CD4-positive, alpha-beta T cell treated with Interferon alpha-2 for 1 hour (primary cell): Measurements from ENCODE around the gene PHACTR3.
A peak's percentile ranks its signal among the peaks of the same experiment; 100 is the strongest.
"Not testable (repeated sequence)": the region's sequence is repeated elsewhere in the genome, so short reads cannot be mapped to it uniquely, and the experiment has no call there.

Experiments
- DNase-seq, 2 donors: peaks; one replicate each; pipeline ENCODE4 v3.0.0-alpha.2; 2020 to 2022

The PHACTR3 gene

GRCh38 chr20:59596690-59597089 is 7.7 kb upstream of the PHACTR3 start:
- DNase-seq, result no peak

- DNase-seq, result no peak
Observed at GRCh38 chr20:59597240-59597639, 7.1 kb upstream of the PHACTR3 start.

DNA sequence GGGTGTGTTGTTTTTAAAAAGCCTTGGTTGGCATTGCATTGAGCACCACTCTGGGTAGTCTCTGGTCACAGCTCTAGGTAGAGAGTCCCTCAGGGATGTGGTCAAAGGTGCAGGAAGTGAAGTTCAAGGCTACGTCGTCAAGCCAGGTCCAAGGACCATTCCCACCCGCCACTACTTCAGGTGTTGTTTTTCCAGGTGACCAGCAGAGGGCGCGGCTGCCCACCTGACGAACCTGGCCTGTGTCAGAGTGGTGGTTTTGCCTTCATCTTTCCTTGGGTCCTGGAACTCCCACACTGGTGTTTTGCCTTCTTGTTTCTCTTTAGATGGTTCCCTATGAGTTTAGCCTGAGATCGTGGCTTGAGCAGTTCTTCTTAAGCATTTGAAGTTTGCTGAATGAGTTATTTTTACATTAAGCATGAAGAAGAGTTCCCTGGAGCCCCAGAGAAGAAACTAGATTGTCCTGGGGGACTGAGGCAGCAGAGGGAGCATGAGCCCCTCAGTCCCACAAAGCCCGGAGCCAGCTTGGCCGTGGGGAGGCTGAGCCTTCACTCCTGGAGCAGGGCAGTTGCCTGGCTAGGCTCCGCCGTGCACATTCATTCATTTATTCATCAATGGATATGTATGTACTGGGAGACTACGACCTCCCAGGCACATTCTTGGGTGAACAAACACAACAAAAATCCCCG is 5.6 kb upstream of the PHACTR3 start:
- DNase-seq, result peak in 1 of 2 donors; percentile 5

GRCh38 chr20:59599941-59600340 is 4.4 kb upstream of the PHACTR3 start:
- DNase-seq, result no peak

DNA sequence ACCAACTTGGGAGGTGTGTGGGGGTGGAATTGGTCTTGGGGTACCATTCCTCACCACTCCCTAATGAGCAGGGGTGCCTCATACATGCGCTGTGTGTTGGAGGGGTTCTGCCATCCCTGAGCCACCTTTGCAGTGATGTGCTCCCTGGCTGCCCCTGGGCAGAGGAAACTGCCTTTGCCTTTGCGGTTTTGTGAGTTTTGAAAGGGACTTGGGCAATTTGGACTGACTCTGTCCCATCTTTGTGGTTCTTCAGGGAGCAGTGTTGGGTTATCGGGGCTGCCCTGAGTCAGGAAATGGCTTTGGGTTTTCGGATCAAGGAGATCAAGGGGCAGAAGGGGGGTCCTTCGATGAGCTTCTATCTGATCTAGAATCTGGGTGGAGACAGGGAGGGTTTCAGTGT is 3.9 kb upstream of the PHACTR3 start:
- DNase-seq, result no peak

GRCh38 chr20:59602546-59603080 is 1.7 kb upstream of the PHACTR3 start:
- DNase-seq, result no peak

GRCh38 chr20:59603176-59603575 is 1.2 kb upstream of the PHACTR3 start:
- DNase-seq, result no peak

DNA sequence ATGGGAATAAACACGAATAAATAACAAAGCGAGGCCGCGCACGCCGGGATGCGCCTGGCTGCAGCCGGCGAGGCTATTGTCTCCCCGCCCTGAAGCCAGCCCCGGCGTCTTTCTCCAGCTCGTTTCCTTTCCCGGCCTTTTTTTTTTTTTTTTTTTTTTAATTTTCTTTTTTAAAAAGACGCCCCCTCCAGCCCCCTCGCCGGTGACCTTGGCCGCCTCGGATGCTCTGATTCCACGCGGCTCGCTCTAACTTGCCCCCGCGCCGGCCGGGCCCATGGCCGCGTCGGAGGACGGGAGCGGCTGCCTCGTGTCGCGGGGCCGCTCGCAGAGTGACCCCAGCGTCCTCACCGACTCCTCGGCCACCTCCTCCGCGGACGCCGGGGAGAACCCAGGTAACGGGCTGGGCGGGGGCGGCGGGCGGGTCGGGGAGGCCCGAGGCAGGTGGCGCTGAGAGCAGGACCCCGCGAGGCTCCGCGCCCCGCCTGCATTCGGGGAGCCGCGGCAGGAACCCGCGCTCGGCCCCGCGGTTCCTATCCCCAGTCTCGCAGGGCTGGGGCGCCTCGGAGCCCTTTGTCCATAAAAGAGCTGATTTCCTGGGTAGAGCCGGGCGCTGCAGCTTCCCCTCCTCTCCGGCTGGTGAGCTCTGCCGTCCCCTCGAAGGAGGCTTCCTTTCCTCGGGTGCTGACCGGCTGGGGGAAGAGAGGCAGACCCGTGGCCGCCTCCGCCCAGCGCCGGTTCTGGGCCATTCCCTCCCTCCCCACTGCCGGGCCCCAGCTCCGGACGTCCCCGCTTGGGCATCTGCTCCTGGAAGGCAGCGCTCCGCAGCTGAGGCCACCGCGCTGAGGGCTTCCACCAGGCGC is 631 bp downstream of the PHACTR3 start:
- no peak for DNase-seq

- DNase-seq, result no peak
Observed at GRCh38 chr20:59605601-59606364, 1.4 kb downstream of the PHACTR3 start.

- DNase-seq, result no peak
Observed at GRCh38 chr20:59606566-59606965, 2.2 kb downstream of the PHACTR3 start.

GRCh38 chr20:59608396-59608795 is 4.1 kb downstream of the PHACTR3 start:
- DNase-seq, result no peak

DNA sequence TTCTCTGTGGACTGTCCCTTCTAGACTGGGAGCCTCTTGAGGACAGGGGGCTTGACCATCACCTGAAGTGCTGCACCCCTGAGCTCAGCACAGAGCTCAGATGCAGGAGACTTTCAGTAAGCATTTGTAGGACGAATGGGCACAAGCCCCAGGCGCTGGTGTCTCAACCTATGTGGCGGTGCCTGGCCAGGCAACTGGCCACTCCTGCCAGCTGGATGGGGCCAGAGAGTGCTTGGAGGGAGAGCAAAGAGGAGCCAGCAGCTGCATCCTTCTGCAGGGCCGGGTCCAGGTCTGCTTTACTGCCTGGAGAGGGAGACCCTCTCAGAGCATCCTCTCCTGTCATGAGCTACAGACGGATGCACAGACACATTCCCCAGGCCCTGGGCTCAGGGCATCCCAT is 4.5 kb downstream of the PHACTR3 start:
- no peak for DNase-seq

DNA sequence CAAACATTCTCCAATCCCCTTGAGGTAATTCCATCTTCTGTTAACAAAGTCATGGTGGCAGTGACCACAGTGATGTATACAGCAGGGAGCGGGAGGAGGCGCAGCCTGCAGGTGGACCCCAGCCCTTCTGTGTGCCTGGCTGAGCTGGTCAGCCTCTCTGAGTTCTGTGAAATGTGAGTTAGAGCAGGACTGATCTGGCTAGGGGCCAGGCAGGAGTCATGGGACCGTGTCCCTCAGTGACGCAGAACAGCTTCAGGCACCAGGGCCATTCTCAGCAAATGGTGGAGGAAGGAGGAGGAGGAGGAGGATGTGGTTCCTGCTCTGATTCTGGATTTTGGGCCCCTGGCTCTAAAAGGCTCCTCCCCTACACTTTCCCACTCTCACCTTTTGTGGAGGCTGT is 6.9 kb downstream of the PHACTR3 start:
- no peak for DNase-seq

DNA sequence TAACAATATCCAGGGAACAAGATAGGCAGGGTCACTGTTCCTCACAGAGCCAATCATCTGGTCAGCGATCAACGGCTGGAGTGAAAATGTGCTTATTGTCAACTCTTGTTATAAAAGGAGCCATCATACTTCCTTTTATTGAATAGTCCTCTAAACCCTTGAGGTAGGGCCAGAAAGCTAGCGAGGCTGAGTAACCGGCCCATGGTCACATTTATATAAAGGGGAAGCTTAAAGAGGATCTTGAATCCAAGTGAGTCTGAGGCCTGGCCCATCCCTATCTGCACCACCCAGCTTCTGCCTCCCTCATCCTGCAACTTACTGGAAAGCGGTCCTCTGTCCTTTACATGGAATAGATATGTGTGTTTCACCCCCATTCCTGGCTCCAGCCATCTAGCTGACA is 9.5 kb downstream of the PHACTR3 start:
- no peak for DNase-seq

DNA sequence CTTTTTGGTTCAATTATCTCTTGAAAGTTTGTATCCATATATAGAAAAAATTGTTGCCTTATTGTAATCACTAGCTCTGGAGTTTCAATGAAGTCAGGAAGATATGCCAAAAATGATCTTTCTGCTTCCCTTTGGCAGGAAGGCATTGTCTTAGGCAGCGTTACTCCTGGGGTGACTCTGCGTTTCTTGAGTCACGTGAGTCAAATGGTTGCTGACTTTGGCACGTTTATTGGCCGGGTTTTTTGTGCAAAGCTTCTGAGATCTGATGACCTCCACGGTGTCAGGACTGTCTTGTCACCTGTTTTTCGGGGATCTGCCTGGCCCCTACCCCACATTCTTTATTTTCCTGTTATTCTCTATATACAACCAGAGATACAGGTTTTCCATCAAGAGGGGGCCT is 10.4 kb downstream of the PHACTR3 start:
- DNase-seq, result no peak

- DNase-seq, result no peak
Observed at GRCh38 chr20:59616306-59616705, 12.0 kb downstream of the PHACTR3 start.

DNA sequence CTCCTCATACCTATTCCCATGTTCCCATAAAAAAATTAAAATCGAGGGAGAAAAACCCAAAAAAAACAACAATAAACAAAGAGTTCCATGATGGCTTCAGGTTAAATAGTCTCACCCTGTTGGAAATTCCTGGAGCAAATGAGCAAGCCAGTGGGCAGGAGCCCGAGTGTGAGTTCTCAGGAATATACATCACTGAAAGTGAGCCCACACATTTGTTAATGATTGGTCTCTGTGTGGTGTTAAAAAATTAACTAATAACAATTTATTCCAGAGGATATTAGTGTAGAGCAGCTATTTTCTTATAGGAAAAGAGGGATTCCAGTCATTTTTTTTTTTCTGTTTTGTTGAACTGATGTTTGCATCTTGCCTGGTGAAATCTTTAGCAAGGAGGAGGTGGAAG is 12.9 kb downstream of the PHACTR3 start:
- DNase-seq, result no peak

- DNase-seq, result no peak
Observed at GRCh38 chr20:59618131-59618530, 13.8 kb downstream of the PHACTR3 start.

GRCh38 chr20:59618585-59618984 is 14.2 kb downstream of the PHACTR3 start:
- DNase-seq, result not testable (repeated sequence)

DNA sequence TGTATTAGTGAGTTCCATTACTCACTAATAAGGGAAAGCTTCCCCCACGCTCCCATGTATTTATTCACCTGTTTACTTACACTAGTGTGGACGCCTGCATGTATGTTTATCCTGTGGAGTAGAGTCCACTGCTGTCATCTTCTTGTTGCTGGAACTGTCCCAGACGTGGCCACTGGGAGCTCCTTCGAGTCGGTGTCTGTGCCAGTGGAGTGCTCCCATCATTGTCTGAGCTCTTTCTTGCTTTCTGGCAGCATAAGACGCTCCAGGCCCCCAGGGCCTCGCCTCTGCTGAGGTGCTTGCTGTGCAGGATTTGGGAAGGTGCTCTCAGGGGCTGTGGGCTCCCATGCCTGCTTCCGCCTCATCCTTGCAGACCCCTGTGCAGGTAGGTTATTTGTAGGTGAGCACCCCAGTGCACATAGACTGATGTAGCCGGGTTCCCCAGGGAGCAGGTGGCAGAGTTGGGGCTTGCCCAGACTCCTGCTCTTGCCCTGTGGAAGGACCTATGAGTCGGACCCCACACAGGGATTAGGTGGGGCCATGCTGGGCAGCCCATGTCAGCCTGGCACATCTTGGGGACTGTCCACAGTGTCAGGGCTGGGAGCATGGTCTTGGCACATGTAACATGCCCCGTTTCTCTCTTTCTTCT is 16.6 kb downstream of the PHACTR3 start:
- no peak for DNase-seq

- DNase-seq, result no peak
Observed at GRCh38 chr20:59622496-59622895, 18.2 kb downstream of the PHACTR3 start.

DNA sequence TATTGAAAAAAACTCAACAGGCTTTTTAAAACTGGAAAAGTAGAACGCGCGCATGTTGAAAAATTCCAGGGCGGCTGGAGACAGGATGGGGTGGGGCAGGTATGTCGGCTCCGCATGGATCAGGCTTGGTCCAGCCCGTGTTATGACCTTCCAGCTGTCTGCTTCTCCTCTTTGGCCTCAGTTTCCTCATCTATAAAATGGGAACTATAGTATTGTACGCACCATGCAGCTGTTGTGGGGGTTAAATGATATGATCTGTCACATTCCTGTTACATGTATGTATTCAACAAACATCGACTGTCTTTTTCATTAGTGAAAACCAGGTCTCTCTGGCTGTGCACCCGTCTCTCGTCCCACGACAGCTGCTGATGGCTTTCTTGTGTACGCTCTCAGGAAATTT is 18.8 kb downstream of the PHACTR3 start:
- no peak for DNase-seq

DNA sequence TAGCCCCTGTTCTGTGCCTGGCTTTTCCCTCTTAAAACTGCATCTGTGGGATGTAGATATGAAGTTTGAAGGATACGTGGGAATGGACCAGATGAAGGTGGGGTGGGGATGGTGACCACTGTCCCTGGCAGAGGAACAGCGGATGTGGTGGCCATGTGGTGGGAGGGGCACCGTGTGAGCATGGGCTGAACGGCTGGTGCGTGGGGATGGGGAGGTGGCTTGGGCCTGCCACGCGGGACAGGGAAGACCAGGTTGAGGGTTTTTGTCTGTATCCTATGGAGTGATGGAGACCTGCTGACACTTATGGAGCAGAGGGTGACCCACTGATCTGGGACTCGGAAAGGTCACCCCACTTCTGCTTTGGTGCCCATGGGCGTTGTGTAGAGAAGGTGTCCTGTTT is 19.2 kb downstream of the PHACTR3 start:
- DNase-seq, result no peak
